Hepatocyte (in vitro differentiated cells): ENCODE measurements around the gene PI4KA. TPM values are rescaled to one million over a fixed set of nuclear protein-coding genes. Genes with fewer than 3 reads are reported as not detected.
"Not testable (repeated sequence)": the region's sequence is repeated elsewhere in the genome, so short reads cannot be mapped to it uniquely, and the experiment has no call there.

Experiments used
- DNase-seq: peaks from one replicate; pipeline ENCODE4 v3.0.0-alpha.2; 2016; ENCODE audit warnings: low spot score
- H2AFZ ChIP-seq: fragments of 200-600 bp; sonication (generic); 2 replicates; pipeline ENCODE4 v1.6.0; 2016; ENCODE audit warnings: antibody characterized with exemption, mild to moderate bottlenecking
- H3K27ac ChIP-seq: fragments of 200-600 bp; sonication (generic); 2 replicates; pipeline ENCODE4 v1.5.1; 2016; ENCODE audit warnings: mild to moderate bottlenecking
- H3K27me3 ChIP-seq: fragments of 200-600 bp; sonication (generic); 2 replicates; pipeline ENCODE4 v1.6.1; 2016
- H3K36me3 ChIP-seq: fragments of 200-600 bp; sonication (generic); replicated peaks from 2 replicates; pipeline ENCODE4 v1.5.1; 2016; ENCODE audit warnings: low read depth; ENCODE audit not compliant: insufficient read depth
- H3K4me1 ChIP-seq: fragments of 200-600 bp; sonication (generic); 2 replicates; pipeline ENCODE4 v1.5.1; 2016; ENCODE audit warnings: mild to moderate bottlenecking, moderate library complexity; ENCODE audit not compliant: insufficient read depth
- H3K4me2 ChIP-seq: fragments of 200-600 bp; sonication (generic); 2 replicates; pipeline ENCODE4 v1.6.0; 2016
- H3K4me3 ChIP-seq: fragments of 200-600 bp; sonication (generic); 2 replicates; pipeline ENCODE4 v1.5.1; 2016; ENCODE audit warnings: mild to moderate bottlenecking
- H3K79me2 ChIP-seq: fragments of 200-600 bp; sonication (generic); 2 replicates; pipeline ENCODE4 v1.6.0; 2017; ENCODE audit warnings: mild to moderate bottlenecking
- H3K9me2 ChIP-seq: fragments of 200-600 bp; sonication (generic); replicated peaks from 2 replicates; pipeline ENCODE4 v1.6.0; 2017; ENCODE audit warnings: mild to moderate bottlenecking; ENCODE audit not compliant: insufficient read depth
- H3K9me3 ChIP-seq: fragments of 200-600 bp; sonication (generic); 2 replicates; pipeline ENCODE4 v1.5.1; 2016; ENCODE audit warnings: low read depth, mild to moderate bottlenecking
- H4K20me1 ChIP-seq: fragments of 200-600 bp; sonication (generic); 2 replicates; pipeline ENCODE4 v1.6.0; 2016; ENCODE audit warnings: mild to moderate bottlenecking; ENCODE audit not compliant: insufficient read depth, poor library complexity, severe bottlenecking
- EZH2 ChIP-seq: fragments of 200-600 bp; sonication (generic); IDR thresholded peaks from 2 replicates; pipeline ENCODE4 v1.6.1; 2016; ENCODE audit warnings: antibody characterized with exemption, mild to moderate bottlenecking, borderline replicate concordance
- EZH2phosphoT487 ChIP-seq: fragments of 200-600 bp; sonication (generic); IDR thresholded peaks from one replicate; pipeline ENCODE4 v1.6.1; 2018; ENCODE audit warnings: antibody characterized with exemption, mild to moderate bottlenecking, low read depth, moderate library complexity; ENCODE audit not compliant: unreplicated experiment, severe bottlenecking
- WGBS: methylation state at CpG from one replicate; pipeline ENCODE4 v1.1.6; 2016; ENCODE audit warnings: low lambda C conversion rate; ENCODE audit errors: missing lambda C conversion rate; 5-methylcytosine and 5-hydroxymethylcytosine counted together
- polyA plus RNA-seq: library from polyadenylated mRNA; unstranded; fragments of >200 nt; fragmentation: Nextera tagmentation; extraction: Ambion mirVana; gene quantifications from 2 replicates; pipeline ENCODE4 v1.2.1, GENCODE V29; 2016
- total RNA-seq: library from RNA; depleted of rRNA; stranded (reverse); fragments of >200 nt; gene quantifications from 2 replicates; pipeline ENCODE4 v1.2.3, GENCODE V29; 2014
- TF ChIP-seq, protein P1 (sequence below): fragments of 200-600 bp; sonication (generic); IDR thresholded peaks from 2 replicates; pipeline ENCODE4 v1.5.1; 2016; ENCODE audit warnings: antibody characterized with exemption, mild to moderate bottlenecking; ENCODE audit not compliant: poor library complexity

PI4KA gene
- total and polyA plus RNA-seq, 2 experiments from 2014 or later = 59.1 to 75.7 TPM

DNA sequence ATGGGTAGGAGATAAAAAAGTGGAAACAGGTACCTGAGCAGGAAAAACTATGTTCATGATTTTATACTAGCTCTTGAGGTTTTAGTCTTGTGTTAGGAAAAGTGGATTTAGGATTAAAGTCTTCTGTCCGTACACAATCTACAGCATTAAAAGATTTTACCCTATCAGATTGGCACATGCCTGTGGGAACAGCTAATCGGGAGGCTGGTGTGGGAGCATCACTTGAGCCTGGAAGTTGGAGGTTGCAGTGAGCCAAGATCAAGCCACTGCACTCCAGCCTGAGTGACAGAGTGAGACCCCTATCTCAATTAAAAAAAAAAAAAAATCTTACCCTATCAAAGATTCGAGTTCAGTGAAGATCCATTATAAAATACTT is 46.4 kb upstream of the PI4KA start:
- Histone ChIP-seq H4K20me1 (no peaks in the 10 kb centered on the region), H3K27me3 (no peaks in the 10 kb centered on the region), H3K9me2 (no peaks in the 10 kb centered on the region), H3K27ac (peak overlapping the region; percentile 5), H2AFZ (no peak overlapping the region), H3K4me3 (no peak overlapping the region), H3K4me2 (no peak overlapping the region), H3K4me1 (no peaks in the 10 kb centered on the region), H3K36me3 (no peaks in the 10 kb centered on the region), H3K9me3 (no peaks in the 10 kb centered on the region), H3K79me2 (no peaks in the 10 kb centered on the region)
- DNase-seq = no peak
- 68% methylated on average over 3 of the region's 3 CpGs for WGBS
- TF ChIP-seq, protein P1, sequence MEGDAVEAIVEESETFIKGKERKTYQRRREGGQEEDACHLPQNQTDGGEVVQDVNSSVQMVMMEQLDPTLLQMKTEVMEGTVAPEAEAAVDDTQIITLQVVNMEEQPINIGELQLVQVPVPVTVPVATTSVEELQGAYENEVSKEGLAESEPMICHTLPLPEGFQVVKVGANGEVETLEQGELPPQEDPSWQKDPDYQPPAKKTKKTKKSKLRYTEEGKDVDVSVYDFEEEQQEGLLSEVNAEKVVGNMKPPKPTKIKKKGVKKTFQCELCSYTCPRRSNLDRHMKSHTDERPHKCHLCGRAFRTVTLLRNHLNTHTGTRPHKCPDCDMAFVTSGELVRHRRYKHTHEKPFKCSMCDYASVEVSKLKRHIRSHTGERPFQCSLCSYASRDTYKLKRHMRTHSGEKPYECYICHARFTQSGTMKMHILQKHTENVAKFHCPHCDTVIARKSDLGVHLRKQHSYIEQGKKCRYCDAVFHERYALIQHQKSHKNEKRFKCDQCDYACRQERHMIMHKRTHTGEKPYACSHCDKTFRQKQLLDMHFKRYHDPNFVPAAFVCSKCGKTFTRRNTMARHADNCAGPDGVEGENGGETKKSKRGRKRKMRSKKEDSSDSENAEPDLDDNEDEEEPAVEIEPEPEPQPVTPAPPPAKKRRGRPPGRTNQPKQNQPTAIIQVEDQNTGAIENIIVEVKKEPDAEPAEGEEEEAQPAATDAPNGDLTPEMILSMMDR = no peak
- TF ChIP-seq EZH2 (no peak), EZH2phosphoT487 (no peak)

DNA sequence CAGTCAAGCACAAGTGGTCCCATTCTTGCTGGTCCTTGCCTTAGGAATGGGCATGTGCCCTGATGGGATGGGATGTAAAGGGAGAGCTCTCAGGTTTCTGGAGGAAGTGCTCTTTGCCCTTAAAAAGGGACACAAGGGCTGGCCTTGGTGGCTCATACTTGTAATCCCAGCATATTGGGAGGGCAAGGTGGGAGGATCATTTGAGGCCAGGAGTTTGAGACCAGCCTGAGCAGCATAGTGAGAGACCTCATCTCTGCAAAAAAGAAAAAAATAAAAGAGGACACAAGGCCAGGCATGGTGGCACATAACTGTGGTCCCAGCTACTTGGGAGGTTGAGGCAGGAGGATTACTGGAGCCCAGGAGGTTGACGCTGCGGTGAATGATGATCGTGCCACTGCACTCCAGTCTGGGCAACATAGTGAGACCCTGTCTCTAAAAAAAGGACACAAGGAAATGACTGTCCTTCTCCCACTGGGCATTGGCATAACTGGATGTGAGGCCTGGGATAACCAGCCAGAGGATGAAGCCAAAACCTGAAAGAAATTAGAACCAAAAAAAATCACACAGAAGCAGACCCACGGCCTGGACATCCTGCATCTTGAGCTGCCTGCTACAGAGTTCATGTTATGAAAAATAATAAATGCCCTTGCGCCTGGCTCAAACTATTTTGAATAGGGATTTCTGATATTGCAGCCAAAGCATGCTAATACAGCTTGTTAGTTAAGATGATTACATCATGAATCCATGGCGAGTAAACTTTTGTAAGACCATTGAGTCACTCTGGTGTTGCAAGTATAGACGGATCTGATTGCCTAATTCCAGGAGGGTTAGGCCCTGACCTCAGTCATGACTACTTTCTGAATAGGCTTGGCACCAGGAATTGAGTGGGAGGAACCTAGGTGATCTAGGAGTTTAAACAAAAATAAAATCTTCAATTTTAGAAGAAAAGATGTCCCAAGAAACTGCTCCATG is 45.7 kb upstream of the PI4KA start:
- peak overlapping the region; percentile 5 for H3K27ac ChIP-seq
- H2AFZ ChIP-seq = no peak overlapping the region

DNA sequence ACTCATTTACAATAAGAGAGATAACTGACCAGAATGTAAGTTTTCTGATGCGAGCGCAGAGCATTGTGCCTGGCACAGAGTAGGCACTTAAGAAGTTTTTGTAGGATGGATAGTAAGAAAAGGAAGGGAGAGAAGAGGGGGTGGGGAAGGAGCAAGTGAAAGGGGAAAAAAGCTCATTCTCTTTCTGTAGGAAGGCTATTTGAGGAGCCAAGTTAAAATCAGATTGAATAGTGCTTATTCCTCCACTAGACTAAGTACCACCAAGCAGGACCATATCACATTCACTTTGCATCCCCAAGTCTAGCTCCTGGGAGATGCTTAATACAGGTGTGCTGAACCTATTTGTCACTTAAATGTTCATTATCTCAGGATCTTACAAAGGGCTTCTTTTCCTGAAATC is 44.5 kb upstream of the PI4KA start:
- H3K4me2 ChIP-seq = no peak overlapping the region
- no peak for DNase-seq
- H4K20me1 ChIP-seq = no peaks in the 10 kb centered on the region
- WGBS = 98% methylated on average over 2 of the region's 2 CpGs
- no peaks in the 10 kb centered on the region for H3K79me2 ChIP-seq
- H3K27me3 ChIP-seq = no peaks in the 10 kb centered on the region
- no peak overlapping the region for H3K4me3 ChIP-seq
- H2AFZ ChIP-seq = no peak overlapping the region
- H3K4me1 ChIP-seq = no peaks in the 10 kb centered on the region
- no peaks in the 10 kb centered on the region for H3K9me2 ChIP-seq
- no peaks in the 10 kb centered on the region for H3K9me3 ChIP-seq
- TF ChIP-seq, protein P1 = no peak
- TF ChIP-seq EZH2 (no peak), EZH2phosphoT487 (no peak)
- H3K27ac ChIP-seq = no peak overlapping the region
- H3K36me3 ChIP-seq = no peaks in the 10 kb centered on the region

More for the DNA sequence above, 45.7 kb upstream of the PI4KA start:
- 73% methylated on average over 7 of the region's 7 CpGs for WGBS
- H3K4me2 ChIP-seq = no peak overlapping the region
- peak; percentile 66 for DNase-seq
- TF ChIP-seq, protein P1 = no peak
- TF ChIP-seq EZH2 (no peak), EZH2phosphoT487 (no peak)
- no peaks in the 10 kb centered on the region for H4K20me1 ChIP-seq
- no peaks in the 10 kb centered on the region for H3K4me1 ChIP-seq
- H3K9me2 ChIP-seq = no peaks in the 10 kb centered on the region
- H3K36me3 ChIP-seq = no peaks in the 10 kb centered on the region
- H3K79me2 ChIP-seq = no peaks in the 10 kb centered on the region
- H3K4me3 ChIP-seq = no peak overlapping the region
- no peaks in the 10 kb centered on the region for H3K9me3 ChIP-seq
- H3K27me3 ChIP-seq = no peaks in the 10 kb centered on the region

DNA sequence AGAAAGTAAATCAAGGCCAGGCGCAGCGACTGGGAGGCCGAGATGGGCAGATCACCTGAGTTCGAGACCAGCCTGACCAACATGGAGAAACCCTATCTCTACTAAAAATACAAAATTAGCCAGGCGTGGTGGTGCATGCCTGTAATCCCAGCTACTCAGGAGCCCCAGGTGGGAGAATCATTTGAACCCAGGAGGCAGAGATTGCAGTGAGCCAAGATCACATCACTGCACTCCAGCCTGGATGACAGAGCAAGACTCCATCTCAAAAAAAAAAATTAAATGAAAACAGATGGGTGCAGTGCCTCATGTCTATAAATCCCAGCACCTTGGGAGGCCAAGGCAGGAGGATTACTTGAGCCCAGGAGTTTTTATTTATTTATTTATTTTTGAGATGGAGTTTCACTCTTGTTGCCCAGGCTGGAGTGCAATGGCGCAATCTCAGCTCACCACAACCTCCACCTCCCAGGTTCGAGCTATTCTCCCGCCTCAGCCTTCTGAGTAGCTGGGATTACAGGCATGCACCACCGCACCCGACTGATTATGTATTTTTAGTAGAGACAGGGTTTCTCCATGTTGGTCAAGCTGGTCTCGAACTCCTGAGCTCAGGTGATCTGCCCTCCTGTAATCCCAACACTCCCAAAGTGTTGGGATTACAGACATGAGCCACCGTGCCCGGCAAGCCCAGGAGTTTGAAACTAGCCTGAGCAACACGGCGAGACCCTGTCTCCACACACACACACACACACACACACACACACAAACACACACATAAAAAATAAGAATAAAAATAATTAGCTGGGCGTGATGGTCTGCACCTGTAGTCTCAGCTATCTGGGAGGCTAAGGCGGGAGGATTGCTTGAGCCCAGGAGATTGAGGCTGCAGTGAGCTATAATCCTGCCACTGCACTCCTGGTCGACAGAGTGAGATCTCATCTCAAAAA is 42.8 kb upstream of the PI4KA start:
- H3K4me3 ChIP-seq, H3K27ac ChIP-seq, DNase-seq, H3K9me2 ChIP-seq, H3K4me2 ChIP-seq, H3K9me3 ChIP-seq, H3K36me3 ChIP-seq, H3K4me1 ChIP-seq, H4K20me1 ChIP-seq, H2AFZ ChIP-seq, H3K27me3 ChIP-seq, H3K79me2 ChIP-seq: not testable (repeated sequence)
- WGBS = 93% methylated on average over 18 of the region's 18 CpGs
